ENCODE data around the gene KCNK17.

GRCh38 chr6:39357998-39358686 lies 43.9 kb upstream of the KCNK17 start:
- TF ChIP-seq CTCF (IDR thresholded peaks at IDR 0.05; ENCODE audit: control extremely low read depth in 1 of 3, insufficient read depth in 1 of 3, low read depth in 1 of 3, low read length in 3 of 3) (no peak), SUZ12 (IDR thresholded peaks at IDR 0.05; ENCODE audit: low read length) (no peak), RXRA (IDR thresholded peaks at IDR 0.05; ENCODE audit: insufficient read depth, low read depth, low read length) (no peak), POLR2A (IDR thresholded peaks at IDR 0.05; ENCODE audit: control extremely low read depth in 1 of 2, low read depth in 2 of 2, low read length in 2 of 2) (no peak)

Data from H1 (cell line).